Loucy (cell line): ENCODE measurements around the gene MIEF1.
"Not testable (repeated sequence)": the region's sequence is repeated elsewhere in the genome, so short reads cannot be mapped to it uniquely, and the experiment has no call there.

Experiments
- H2AFZ ChIP-seq: fragments of 200-600 bp; sonication (generic); 2 replicates; pipeline ENCODE4 v1.6.0; 2016; ENCODE audit warnings: antibody characterized with exemption, mild to moderate bottlenecking, low read length, moderate library complexity
- H3F3A ChIP-seq: fragments of 200-600 bp; 2 replicates; pipeline ENCODE4 v1.6.0; 2016; ENCODE audit warnings: antibody characterized with exemption, low read depth, mild to moderate bottlenecking
- H3K27me3 ChIP-seq: fragments of 200-600 bp; sonication (generic); 2 replicates; pipeline ENCODE4 v1.6.1; 2014; ENCODE audit warnings: low read length, mild to moderate bottlenecking; ENCODE audit not compliant: insufficient read depth, poor library complexity, severe bottlenecking
- H3K36me3 ChIP-seq: fragments of 200-600 bp; sonication (generic); 2 replicates; pipeline ENCODE4 v1.6.1; 2016; ENCODE audit warnings: low read length; ENCODE audit not compliant: insufficient read depth
- H3K4me1 ChIP-seq: fragments of 200-600 bp; sonication (generic); 2 replicates; pipeline ENCODE4 v1.5.1; 2014; ENCODE audit warnings: low read length, mild to moderate bottlenecking; ENCODE audit not compliant: insufficient read depth, poor library complexity, severe bottlenecking
- H3K4me2 ChIP-seq: fragments of 200-600 bp; sonication (generic); 2 replicates; pipeline ENCODE4 v1.6.0; 2014; ENCODE audit warnings: antibody characterized with exemption, low read length, low read depth, mild to moderate bottlenecking; ENCODE audit not compliant: poor library complexity, severe bottlenecking
- H3K4me3 ChIP-seq: fragments of 200-600 bp; sonication (generic); 2 replicates; pipeline ENCODE4 v1.5.1; 2014; ENCODE audit warnings: low read length, mild to moderate bottlenecking, mixed read lengths; ENCODE audit not compliant: poor library complexity, severe bottlenecking
- H3K79me2 ChIP-seq: fragments of 200-600 bp; sonication (generic); 2 replicates; pipeline ENCODE4 v1.6.1; 2014; ENCODE audit warnings: low read length; ENCODE audit not compliant: insufficient read depth
- H3K9ac ChIP-seq: fragments of 200-600 bp; sonication (generic); 2 replicates; pipeline ENCODE4 v1.6.0; 2014; ENCODE audit warnings: mild to moderate bottlenecking, low read depth, low read length, moderate library complexity; ENCODE audit not compliant: poor library complexity, severe bottlenecking
- H3K9me2 ChIP-seq: fragments of 200-600 bp; sonication (generic); replicated peaks from 2 replicates; pipeline ENCODE4 v1.6.1; 2016; ENCODE audit warnings: low read depth, low read length, mixed read lengths
- H3K9me3 ChIP-seq: fragments of 200-600 bp; sonication (generic); 2 replicates; pipeline ENCODE4 v1.6.1; 2014; ENCODE audit warnings: mild to moderate bottlenecking, antibody characterized with exemption, low read length, low read depth; ENCODE audit not compliant: insufficient read depth
- H4K20me1 ChIP-seq: fragments of 200-600 bp; sonication (generic); 2 replicates; pipeline ENCODE4 v1.6.0; 2014; ENCODE audit warnings: antibody characterized with exemption, low read length, mild to moderate bottlenecking; ENCODE audit not compliant: insufficient read depth, poor library complexity, severe bottlenecking
- CTCF ChIP-seq: fragments of 200-600 bp; sonication (generic); conservative IDR thresholded peaks from 2 replicates; pipeline ENCODE4 v1.5.1; 2014; ENCODE audit warnings: mild to moderate bottlenecking, antibody characterized with exemption, low read length
- EZH2phosphoT487 ChIP-seq: fragments of 200-600 bp; IDR thresholded peaks from 2 replicates; pipeline ENCODE4 v1.6.1; 2018; ENCODE audit warnings: antibody characterized with exemption, mild to moderate bottlenecking, moderate library complexity, borderline replicate concordance

MIEF1 gene

GRCh38 chr22:39502789-39503409 lies 809 bp downstream of the MIEF1 start:
- H3K4me3 ChIP-seq = peak overlapping the region; percentile 96
- H3K9ac ChIP-seq = peak overlapping the region; percentile 96
- H3K9me3 ChIP-seq = no peaks in the 10 kb centered on the region
- H3F3A ChIP-seq = no peaks in the 10 kb centered on the region; the same call in 1 of the 2 replicates
- H3K27me3 ChIP-seq = no peaks in the 10 kb centered on the region
- H3K4me1 ChIP-seq = peaks cover 26% of the 10 kb centered on the region
- peaks cover 25% of the 10 kb centered on the region; the same call in 1 of the 2 replicates for H3K36me3 ChIP-seq
- peak overlapping the region; percentile 98 for H3K4me2 ChIP-seq
- H3K79me2 ChIP-seq = peaks cover 54% of the 10 kb centered on the region
- H3K9me2 ChIP-seq = no peaks in the 10 kb centered on the region
- peaks cover 20% of the 10 kb centered on the region for H4K20me1 ChIP-seq
- H2AFZ ChIP-seq = peak overlapping the region; percentile 29; the same call in 1 of the 2 replicates
- TF ChIP-seq EZH2phosphoT487 (no peak), CTCF (no peak)

- Histone ChIP-seq H3K9ac (peak overlapping the region; percentile 96), H3K9me3 (no peaks in the 10 kb centered on the region), H3F3A (no peaks in the 10 kb centered on the region; the same call in 1 of the 2 replicates), H3K4me1 (peaks cover 30% of the 10 kb centered on the region), H3K9me2 (no peaks in the 10 kb centered on the region), H3K36me3 (peaks cover 33% of the 10 kb centered on the region; the same call in 1 of the 2 replicates), H3K79me2 (peaks cover 61% of the 10 kb centered on the region), H4K20me1 (peaks cover 25% of the 10 kb centered on the region), H2AFZ (no peak overlapping the region), H3K4me3 (peak overlapping the region; percentile 96), H3K4me2 (peak overlapping the region; percentile 98), H3K27me3 (no peaks in the 10 kb centered on the region)
- TF ChIP-seq CTCF (no peak), EZH2phosphoT487 (no peak)
These were observed 1.5 kb downstream of the MIEF1 start for GRCh38 chr22:39503630-39504029.

- H3K36me3 ChIP-seq = peaks cover 36% of the 10 kb centered on the region; the same call in 1 of the 2 replicates
- peaks cover 66% of the 10 kb centered on the region for H3K79me2 ChIP-seq
- peaks cover 26% of the 10 kb centered on the region for H4K20me1 ChIP-seq
- peak overlapping the region; percentile 96 for H3K9ac ChIP-seq
- peak overlapping the region; percentile 98 for H3K4me2 ChIP-seq
- no peak overlapping the region for H2AFZ ChIP-seq
- H3K27me3 ChIP-seq = no peaks in the 10 kb centered on the region
- H3K9me3 ChIP-seq = no peaks in the 10 kb centered on the region
- no peaks in the 10 kb centered on the region; the same call in 1 of the 2 replicates for H3F3A ChIP-seq
- H3K4me3 ChIP-seq = peak overlapping the region; percentile 96
- no peak for TF ChIP-seq CTCF
- H3K4me1 ChIP-seq = peaks cover 30% of the 10 kb centered on the region
- no peaks in the 10 kb centered on the region for H3K9me2 ChIP-seq
These were observed 2.0 kb downstream of the MIEF1 start for GRCh38 chr22:39504071-39504470.

GRCh38 chr22:39507021-39507420 lies 4.9 kb downstream of the MIEF1 start:
- H3K4me3 ChIP-seq, H3K9me2 ChIP-seq, H3K27me3 ChIP-seq, H2AFZ ChIP-seq, H3K9ac ChIP-seq, H3F3A ChIP-seq, H3K9me3 ChIP-seq: not testable (repeated sequence)
- Histone ChIP-seq H4K20me1 (peaks cover 30% of the 10 kb centered on the region), H3K36me3 (peaks cover 62% of the 10 kb centered on the region; the same call in 1 of the 2 replicates), H3K79me2 (peaks cover 86% of the 10 kb centered on the region), H3K4me2 (peak overlapping the region; percentile 35), H3K4me1 (peaks cover 30% of the 10 kb centered on the region)
